HepG2 (cell line): Measurements from ENCODE around the gene SPRR4. TPM values are rescaled to one million over a fixed set of nuclear protein-coding genes. Genes with fewer than 3 reads are reported as not detected.
"Not testable (repeated sequence)": the region's sequence is repeated elsewhere in the genome, so short reads cannot be mapped to it uniquely, and the experiment has no call there.

Experiments
- ATAC-seq: fragments of 200-7000 bp; cut with Tn5 transposase; 3 replicates; pipeline ENCODE4 v1.9.1; 2020; ENCODE audit warnings: mild to moderate bottlenecking, moderate library complexity
- BruUV-seq: library from RNA; stranded (reverse); fragments of 400-500 nt; replicated peaks from 2 replicates; lab custom pipeline; 2021; lab: Mats Ljungman, UMichigan
- CTCF ChIA-PET: fragments of 300-600 bp; formaldehyde crosslinking; extraction: SDS; loops from one replicate; lab custom pipeline; 2021; ENCODE audit warnings: low total read pairs, inconsistent platforms, low intra/inter-chr PET ratio; lab: Yijun Ruan, JAX
- POLR2A ChIA-PET: fragments of 350-600 bp; sonication (Branson Sonifier 250); formaldehyde crosslinking; loops from one replicate; lab custom pipeline; 2020; ENCODE audit warnings: antibody characterized with exemption, inconsistent platforms; lab: Yijun Ruan, JAX
- DNase-seq: peaks from one replicate; pipeline ENCODE4 v3.0.0-alpha.2; 2015; ENCODE audit warnings: low spot score
- FAIRE-seq: peaks from 3 replicates; lab custom pipeline; 2011; peaks lifted over from hg19 to GRCh38; lab: Jason Lieb, UNC
- H2AFZ ChIP-seq: one replicate; pipeline ENCODE4 v1.6.1; 2011; ENCODE audit warnings: low read length, inconsistent platforms
- H3K27ac ChIP-seq: fragments of 300-600 bp; 3 replicates; pipeline ENCODE4 v1.8.0; 2011; ENCODE audit warnings: mixed run types, mild to moderate bottlenecking, mixed read lengths, low read length, inconsistent platforms; ENCODE audit not compliant: insufficient read depth; ENCODE audit errors: extremely low read length
- H3K27me3 ChIP-seq, 2 experiments: fragments of 200-600 bp in 1 of 2; 2 replicates in 1 of 2; 3 replicates in 1 of 2; pipeline versions ENCODE4 v1.6.0 to v1.8.0; 2011; ENCODE audit warnings: low read length in 2 of 2, mild to moderate bottlenecking in 2 of 2, moderate library complexity in 2 of 2, inconsistent platforms in 1 of 2; ENCODE audit not compliant: insufficient read depth in 2 of 2, control insufficient read depth in 1 of 2
- H3K36me3 ChIP-seq, 2 experiments: fragments of 200-600 bp in 1 of 2; replicated peaks in 1 of 2; 2 replicates in 1 of 2; 3 replicates in 1 of 2; pipeline versions ENCODE4 v1.5.1 to v1.8.0; 2011; ENCODE audit warnings: low read length in 2 of 2, inconsistent platforms in 1 of 2; ENCODE audit not compliant: insufficient read depth in 2 of 2, control insufficient read depth in 1 of 2
- H3K4me1 ChIP-seq: 2 replicates; pipeline ENCODE4 v1.5.1; 2012; ENCODE audit warnings: low read length, inconsistent platforms; ENCODE audit not compliant: insufficient read depth
- H3K4me2 ChIP-seq: 2 replicates; pipeline ENCODE4 v1.6.0; 2011; ENCODE audit warnings: low read depth, low read length, inconsistent platforms
- H3K4me3 ChIP-seq, 3 experiments: fragments of 200-600 bp in 1 of 3; sonication (generic), shearing (Covaris generic) in 1 of 3; replicated peaks in 1 of 3; 2 replicates each; pipeline ENCODE4 v1.5.1; 2011 to 2016; ENCODE audit warnings: low read length in 3 of 3, inconsistent platforms in 2 of 3, low read depth in 2 of 3, mild to moderate bottlenecking in 2 of 3, control low read depth in 1 of 3, mixed read lengths in 1 of 3; ENCODE audit not compliant: insufficient read depth in 1 of 3
- H3K79me2 ChIP-seq: one replicate; pipeline ENCODE4 v1.6.1; 2011; ENCODE audit warnings: low read length, inconsistent platforms; ENCODE audit not compliant: insufficient read depth
- H3K9ac ChIP-seq: 2 replicates; pipeline ENCODE4 v1.6.0; 2011; ENCODE audit warnings: mild to moderate bottlenecking, low read depth, low read length, inconsistent platforms; ENCODE audit not compliant: insufficient read depth
- H3K9me3 ChIP-seq: 2 replicates; pipeline ENCODE4 v1.5.1; 2012; ENCODE audit warnings: mild to moderate bottlenecking, low read length
- H4K20me1 ChIP-seq: 2 replicates; pipeline ENCODE4 v1.6.0; 2011; ENCODE audit warnings: inconsistent platforms, mild to moderate bottlenecking, low read length, moderate library complexity; ENCODE audit not compliant: insufficient read depth
- MAFF ChIP-seq: IDR thresholded peaks from 2 replicates; pipeline ENCODE4 v1.6.1; 2011; ENCODE audit warnings: low read depth, low read length, improper control_type of control experiment
- MAFK ChIP-seq, 2 experiments: IDR thresholded peaks in 1 of 2; conservative IDR thresholded peaks in 1 of 2; 2 replicates each; pipeline ENCODE4 v1.6.1; 2011; ENCODE audit warnings: improper control_type of control experiment in 2 of 2, low read length in 2 of 2
- WGBS: methylation state at CpG from one replicate; pipeline ENCODE4 v1.1.6; 2017; ENCODE audit warnings: low lambda C conversion rate; 5-methylcytosine and 5-hydroxymethylcytosine counted together
- in situ Hi-C: cut with HindIII; loops from 2 replicates; pipeline ENCODE4 v1.10.0; 2017; ENCODE audit warnings: low pct_unique_long_range_greater_than_20kb; ENCODE audit not compliant: extremely low pct_ligation_motif_present
- intact Hi-C: fragments of 100-400 bp; cut with micrococcal nuclease; formaldehyde crosslinking; loops from one replicate; pipeline ENCODE4 v1.10.0; 2022; ENCODE audit not compliant: unreplicated experiment
- polyA plus RNA-seq, 8 experiments: library from polyadenylated mRNA; depleted of rRNA in 3 of 8; stranded (reverse) in 7 of 8; unstranded in 1 of 8; fragments of >200 nt; fragmentation: Illumina TruSeq in 4 of 8; extraction: Trizol in 4 of 8; gene quantifications; 2 replicates each; pipeline versions ENCODE4 v1.2.1 to v1.2.3, GENCODE V29; 2011 to 2016; ENCODE audit warnings: low read depth in 4 of 8, missing spikeins in 1 of 8, mixed read lengths in 1 of 8; ENCODE audit not compliant: insufficient read depth in 1 of 8
- small RNA-seq, 3 experiments: library from RNA; depleted of rRNA; stranded (forward); fragments of <200 nt; gene quantifications; one replicate each; pipeline ENCODE3, GENCODE V24; 2012; ENCODE audit warnings: low read depth in 2 of 3, low replicate concordance in 1 of 3; ENCODE audit not compliant: insufficient read length in 3 of 3, insufficient read depth in 2 of 3
- total RNA-seq, 5 experiments: library from RNA; depleted of rRNA; stranded (reverse); fragments of >200 nt; fragmentation: Illumina TruSeq; extraction: Trizol; gene quantifications; 2 replicates each; pipeline ENCODE4 v1.2.3, GENCODE V29; 2016; ENCODE audit warnings: low read depth in 1 of 5

SPRR4 gene
- total and polyA plus RNA-seq, 2 of the 13 experiments (the other 11 are each of a cell fraction or from before 2014, with no cell fraction given): not detected

GRCh38 chr1:153011235-153011758 lies 40.8 kb downstream of the SPRR4 start:
- H3K4me1 ChIP-seq, H3K4me2 ChIP-seq, BruUV-seq, H3K9ac ChIP-seq, H3K27ac ChIP-seq, H3K4me3 ChIP-seq, intact Hi-C loops, H3K79me2 ChIP-seq, H3K27me3 ChIP-seq, DNase-seq, H3K36me3 ChIP-seq, CTCF ChIA-PET, H3K9me3 ChIP-seq, H2AFZ ChIP-seq, FAIRE-seq, POLR2A ChIA-PET, in situ Hi-C loops, ATAC-seq, H4K20me1 ChIP-seq: not testable (repeated sequence)
- TF ChIP-seq MAFK (conservative IDR thresholded peaks at IDR 0.05 in 1 of 2, IDR thresholded peaks at IDR 0.05 in 1 of 2; ENCODE audit: low read length in 2 of 2): peak in 1 of 2 experiments; percentile 60; a peak in 3 of 4 replicates
- peak; percentile 43; the same call in 1 of the 2 replicates for TF ChIP-seq MAFF
- 15% methylated on average over 8 of the region's 8 CpGs for WGBS

GRCh38 chr1:153021829-153022228 lies 51.4 kb downstream of the SPRR4 start:
- H4K20me1 ChIP-seq, H3K4me2 ChIP-seq, intact Hi-C loops, H3K9me3 ChIP-seq, H3K36me3 ChIP-seq, CTCF ChIA-PET, DNase-seq, in situ Hi-C loops, BruUV-seq, H2AFZ ChIP-seq, POLR2A ChIA-PET, H3K9ac ChIP-seq, H3K4me1 ChIP-seq, FAIRE-seq, H3K27me3 ChIP-seq, ATAC-seq, H3K79me2 ChIP-seq, H3K4me3 ChIP-seq, H3K27ac ChIP-seq: not testable (repeated sequence)
- WGBS: 6% methylated on average over 2 of the region's 2 CpGs

Small RNA genes within 50 kb of the gene (small RNA-seq; reads per million reads assigned to genes)
- 0 reads per million in 3 experiments for gene RF00322
- gene SPRR1A: 0 reads per million in 3 experiments

Other genes starting within 250 kb of the SPRR4 start
- gene KPRP, start 212.6 kb upstream of the SPRR4 start, total RNA-seq (2016; rRNA removed; fragmentation: Illumina TruSeq; extraction: Trizol): not detected in 2 replicates
- not detected in 2 replicates for gene KPRP, start 212.6 kb upstream of the SPRR4 start, polyA plus RNA-seq (2011; rRNA removed)
- not detected in 2 replicates for gene LCE1F, start 195.5 kb upstream of the SPRR4 start, total RNA-seq (2016; rRNA removed; fragmentation: Illumina TruSeq; extraction: Trizol)
- gene LCE1F, start 195.5 kb upstream of the SPRR4 start, polyA plus RNA-seq (2011; rRNA removed): not detected in 2 replicates
- not detected in 2 replicates for gene LCE1E, start 184.4 kb upstream of the SPRR4 start, total RNA-seq (2016; rRNA removed; fragmentation: Illumina TruSeq; extraction: Trizol)
- 0.12 TPM in 2 replicates for gene LCE1E, start 184.4 kb upstream of the SPRR4 start, polyA plus RNA-seq (2011; rRNA removed)
- not detected in 2 replicates for gene LCE1D, start 173.9 kb upstream of the SPRR4 start, total RNA-seq (2016; rRNA removed; fragmentation: Illumina TruSeq; extraction: Trizol)
- not detected in 2 replicates for gene LCE1D, start 173.9 kb upstream of the SPRR4 start, polyA plus RNA-seq (2011; rRNA removed)
- not detected in 2 replicates for gene LCE1C, start 164.0 kb upstream of the SPRR4 start, total RNA-seq (2016; rRNA removed; fragmentation: Illumina TruSeq; extraction: Trizol)
- not detected in 2 replicates for gene LCE1C, start 164.0 kb upstream of the SPRR4 start, polyA plus RNA-seq (2011; rRNA removed)
- gene LCE1B, start 158.7 kb upstream of the SPRR4 start, total RNA-seq (2016; rRNA removed; fragmentation: Illumina TruSeq; extraction: Trizol): not detected in 2 replicates
- gene LCE1B, start 158.7 kb upstream of the SPRR4 start, polyA plus RNA-seq (2011; rRNA removed): not detected in 2 replicates
- gene LCE1A, start 143.2 kb upstream of the SPRR4 start, total RNA-seq (2016; rRNA removed; fragmentation: Illumina TruSeq; extraction: Trizol): not detected in 2 replicates
- gene LCE1A, start 143.2 kb upstream of the SPRR4 start, polyA plus RNA-seq (2011; rRNA removed): not detected in 2 replicates
- gene LCE6A, start 127.8 kb upstream of the SPRR4 start, total RNA-seq (2016; rRNA removed; fragmentation: Illumina TruSeq; extraction: Trizol): not detected in 2 replicates
- gene LCE6A, start 127.8 kb upstream of the SPRR4 start, polyA plus RNA-seq (2011; rRNA removed): not detected in 2 replicates
- not detected in 2 replicates for gene LCE7A, start 110.7 kb upstream of the SPRR4 start, total RNA-seq (2016; rRNA removed; fragmentation: Illumina TruSeq; extraction: Trizol)
- gene LCE7A, start 110.7 kb upstream of the SPRR4 start, polyA plus RNA-seq (2011; rRNA removed): not detected in 2 replicates
- gene SMCP, start 92.3 kb upstream of the SPRR4 start, total RNA-seq (2016; rRNA removed; fragmentation: Illumina TruSeq; extraction: Trizol): not detected in 2 replicates
- not detected in 2 replicates for gene SMCP, start 92.3 kb upstream of the SPRR4 start, polyA plus RNA-seq (2011; rRNA removed)
- gene IVL, start 62.1 kb upstream of the SPRR4 start, total RNA-seq (2016; rRNA removed; fragmentation: Illumina TruSeq; extraction: Trizol): not detected in 2 replicates
- not detected in 2 replicates for gene IVL, start 62.1 kb upstream of the SPRR4 start, polyA plus RNA-seq (2011; rRNA removed)
- not detected in 2 replicates for gene SPRR5, start 23.4 kb upstream of the SPRR4 start, total RNA-seq (2016; rRNA removed; fragmentation: Illumina TruSeq; extraction: Trizol)
- gene SPRR5, start 23.4 kb upstream of the SPRR4 start, polyA plus RNA-seq (2011; rRNA removed): not detected in 2 replicates
- not detected in 2 replicates for gene SPRR1A, start 13.4 kb downstream of the SPRR4 start, total RNA-seq (2016; rRNA removed; fragmentation: Illumina TruSeq; extraction: Trizol)
- not detected in 2 replicates for gene SPRR1A, start 13.4 kb downstream of the SPRR4 start, polyA plus RNA-seq (2011; rRNA removed)
- not detected in 2 replicates for gene SPRR3, start 31.1 kb downstream of the SPRR4 start, total RNA-seq (2016; rRNA removed; fragmentation: Illumina TruSeq; extraction: Trizol)
- not detected in 2 replicates for gene SPRR3, start 31.1 kb downstream of the SPRR4 start, polyA plus RNA-seq (2011; rRNA removed)
- gene SPRR1B, start 60.6 kb downstream of the SPRR4 start, total RNA-seq (2016; rRNA removed; fragmentation: Illumina TruSeq; extraction: Trizol): not detected in 2 replicates
- not detected in 2 replicates for gene SPRR1B, start 60.6 kb downstream of the SPRR4 start, polyA plus RNA-seq (2011; rRNA removed)
- gene SPRR2D, start 70.5 kb downstream of the SPRR4 start, total RNA-seq (2016; rRNA removed; fragmentation: Illumina TruSeq; extraction: Trizol): not detected in 2 replicates
- not detected in 2 replicates for gene SPRR2D, start 70.5 kb downstream of the SPRR4 start, polyA plus RNA-seq (2011; rRNA removed)
- not detected in 2 replicates for gene SPRR2A, start 86.9 kb downstream of the SPRR4 start, total RNA-seq (2016; rRNA removed; fragmentation: Illumina TruSeq; extraction: Trizol)
- gene SPRR2A, start 86.9 kb downstream of the SPRR4 start, polyA plus RNA-seq (2011; rRNA removed): not detected in 2 replicates
- gene SPRR2B, start 101.0 kb downstream of the SPRR4 start, total RNA-seq (2016; rRNA removed; fragmentation: Illumina TruSeq; extraction: Trizol): not detected in 2 replicates
- gene SPRR2B, start 101.0 kb downstream of the SPRR4 start, polyA plus RNA-seq (2011; rRNA removed): not detected in 2 replicates
- gene SPRR2E, start 123.9 kb downstream of the SPRR4 start, total RNA-seq (2016; rRNA removed; fragmentation: Illumina TruSeq; extraction: Trizol): not detected in 2 replicates
- not detected in 2 replicates for gene SPRR2E, start 123.9 kb downstream of the SPRR4 start, polyA plus RNA-seq (2011; rRNA removed)
- gene SPRR2F, start 142.9 kb downstream of the SPRR4 start, total RNA-seq (2016; rRNA removed; fragmentation: Illumina TruSeq; extraction: Trizol): not detected in 2 replicates
- not detected in 2 replicates for gene SPRR2F, start 142.9 kb downstream of the SPRR4 start, polyA plus RNA-seq (2011; rRNA removed)
- not detected in 2 replicates for gene SPRR2G, start 180.2 kb downstream of the SPRR4 start, total RNA-seq (2016; rRNA removed; fragmentation: Illumina TruSeq; extraction: Trizol)
- not detected in 2 replicates for gene SPRR2G, start 180.2 kb downstream of the SPRR4 start, polyA plus RNA-seq (2011; rRNA removed)
- gene LELP1, start 232.8 kb downstream of the SPRR4 start, total RNA-seq (2016; rRNA removed; fragmentation: Illumina TruSeq; extraction: Trizol): not detected in 2 replicates
- not detected in 2 replicates for gene LELP1, start 232.8 kb downstream of the SPRR4 start, polyA plus RNA-seq (2011; rRNA removed)
- gene PRR9, start 246.9 kb downstream of the SPRR4 start, total RNA-seq (2016; rRNA removed; fragmentation: Illumina TruSeq; extraction: Trizol): not detected in 2 replicates
- not detected in 2 replicates for gene PRR9, start 246.9 kb downstream of the SPRR4 start, polyA plus RNA-seq (2011; rRNA removed)